PC-3 (cell line): ENCODE measurements around the gene CA7.

ENCODE experiments used
- EZH2 ChIP-seq: fragments of 300-600 bp; sonication (generic); IDR thresholded peaks from one replicate; pipeline ENCODE4 v1.6.1; 2017; ENCODE audit warnings: antibody characterized with exemption, mild to moderate bottlenecking, low read length; ENCODE audit not compliant: unreplicated experiment
- EZH2phosphoT487 ChIP-seq: fragments of 300-600 bp; sonication (generic); IDR thresholded peaks from 2 replicates; pipeline ENCODE4 v1.6.1; 2018; ENCODE audit warnings: mild to moderate bottlenecking, antibody characterized with exemption, low read length, borderline replicate concordance
- TF ChIP-seq, protein P1 (sequence below): fragments of 300-600 bp; sonication (generic); conservative IDR thresholded peaks from 2 replicates; pipeline ENCODE4 v1.5.1; 2017; ENCODE audit warnings: antibody characterized with exemption, low read depth, mild to moderate bottlenecking, low read length

- TF ChIP-seq, protein P1, sequence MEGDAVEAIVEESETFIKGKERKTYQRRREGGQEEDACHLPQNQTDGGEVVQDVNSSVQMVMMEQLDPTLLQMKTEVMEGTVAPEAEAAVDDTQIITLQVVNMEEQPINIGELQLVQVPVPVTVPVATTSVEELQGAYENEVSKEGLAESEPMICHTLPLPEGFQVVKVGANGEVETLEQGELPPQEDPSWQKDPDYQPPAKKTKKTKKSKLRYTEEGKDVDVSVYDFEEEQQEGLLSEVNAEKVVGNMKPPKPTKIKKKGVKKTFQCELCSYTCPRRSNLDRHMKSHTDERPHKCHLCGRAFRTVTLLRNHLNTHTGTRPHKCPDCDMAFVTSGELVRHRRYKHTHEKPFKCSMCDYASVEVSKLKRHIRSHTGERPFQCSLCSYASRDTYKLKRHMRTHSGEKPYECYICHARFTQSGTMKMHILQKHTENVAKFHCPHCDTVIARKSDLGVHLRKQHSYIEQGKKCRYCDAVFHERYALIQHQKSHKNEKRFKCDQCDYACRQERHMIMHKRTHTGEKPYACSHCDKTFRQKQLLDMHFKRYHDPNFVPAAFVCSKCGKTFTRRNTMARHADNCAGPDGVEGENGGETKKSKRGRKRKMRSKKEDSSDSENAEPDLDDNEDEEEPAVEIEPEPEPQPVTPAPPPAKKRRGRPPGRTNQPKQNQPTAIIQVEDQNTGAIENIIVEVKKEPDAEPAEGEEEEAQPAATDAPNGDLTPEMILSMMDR: no peak
- TF ChIP-seq EZH2phosphoT487: no peak
- TF ChIP-seq EZH2: no peak
These were observed 6.1 kb downstream of the CA7 start for GRCh38 chr16:66850115-66850815.
